CD4-positive, alpha-beta T cell treated with Interleukin-2 at 100 ng/mL for 4 hours (primary cell): ENCODE results near the gene RNF223.
A peak's percentile ranks its signal among the peaks of the same experiment; 100 is the strongest.
"Not testable (repeated sequence)": the region's sequence is repeated elsewhere in the genome, so short reads cannot be mapped to it uniquely, and the experiment has no call there.

Source experiments
- DNase-seq: peaks from one replicate; pipeline ENCODE4 v3.0.0-alpha.2; 2020; ENCODE audit warnings: low spot score

Gene RNF223

DNA sequence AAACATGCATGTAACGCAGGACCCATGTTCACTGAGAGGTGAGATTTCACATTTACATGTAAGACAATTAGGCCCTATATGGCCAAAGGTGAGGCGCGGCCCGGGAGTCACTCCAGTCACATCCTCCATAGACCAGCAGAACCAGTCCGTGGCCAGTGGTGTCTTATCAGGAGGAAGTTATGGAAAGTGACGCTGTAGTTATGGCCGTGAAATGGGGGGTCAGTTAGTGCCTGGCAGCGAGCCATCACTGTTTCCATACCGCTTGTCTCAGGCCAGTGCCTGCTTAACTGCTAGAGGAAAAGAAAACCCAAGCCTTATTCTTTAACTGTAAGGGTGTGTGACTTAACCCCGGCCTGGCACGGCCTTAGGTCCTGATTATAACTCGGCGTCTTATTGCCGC is 35.6 kb upstream of the RNF223 start:
- no peak for DNase-seq

DNA sequence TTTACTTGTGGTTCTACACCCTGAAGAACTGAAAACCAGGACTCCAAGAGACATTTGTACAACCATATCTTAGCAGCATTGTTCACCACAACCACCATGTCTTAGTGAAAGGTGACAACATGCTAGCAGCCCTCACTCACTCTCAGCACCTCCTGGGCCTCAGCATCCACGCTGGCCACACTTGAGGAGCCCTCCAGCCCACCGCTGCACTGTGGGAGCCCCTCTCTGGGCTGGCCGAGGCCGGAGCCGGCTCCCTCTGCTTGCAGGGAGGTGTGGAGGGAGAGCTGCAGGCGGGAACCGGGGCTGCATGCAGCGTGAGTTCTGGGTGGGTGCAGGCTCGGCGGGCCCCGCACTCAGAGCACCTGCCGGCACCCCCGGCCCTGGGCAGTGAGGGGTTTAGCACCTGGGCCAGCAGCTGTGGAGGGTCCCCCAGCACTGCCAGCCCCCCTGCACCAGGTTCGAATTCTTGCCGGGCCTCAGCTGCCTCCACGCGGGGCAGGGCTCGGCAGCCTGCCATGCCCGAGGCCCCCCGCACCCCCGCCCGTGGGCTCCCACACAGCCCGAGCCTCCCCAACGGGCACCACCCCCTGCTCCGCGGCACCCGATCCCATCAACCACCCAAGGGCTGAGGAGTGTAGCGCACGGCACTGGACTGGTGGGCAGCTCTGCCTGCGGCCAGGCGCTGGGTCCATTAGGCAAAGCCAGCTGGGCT is 32.6 kb upstream of the RNF223 start:
- DNase-seq, result no peak

DNA sequence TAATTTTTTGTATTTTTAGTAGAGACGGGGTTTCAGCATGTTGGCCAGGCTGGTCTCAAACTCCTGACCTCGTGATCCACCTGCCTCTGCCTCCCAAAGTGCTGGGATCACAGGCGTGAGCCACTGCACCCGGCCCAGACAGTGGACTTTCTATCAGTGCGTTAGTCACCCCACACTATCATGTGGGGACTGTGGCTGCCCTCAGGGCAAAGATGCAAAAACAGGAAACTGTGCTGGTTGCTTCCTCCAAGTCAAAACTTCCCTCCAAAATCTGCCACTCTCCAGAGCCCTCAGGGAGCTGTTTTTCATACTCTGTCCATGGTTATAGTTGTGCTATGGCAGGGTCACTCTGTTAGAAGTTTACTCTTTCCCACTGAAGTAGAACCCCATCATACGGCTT is 30.0 kb upstream of the RNF223 start:
- peak; percentile 33 for DNase-seq

DNA sequence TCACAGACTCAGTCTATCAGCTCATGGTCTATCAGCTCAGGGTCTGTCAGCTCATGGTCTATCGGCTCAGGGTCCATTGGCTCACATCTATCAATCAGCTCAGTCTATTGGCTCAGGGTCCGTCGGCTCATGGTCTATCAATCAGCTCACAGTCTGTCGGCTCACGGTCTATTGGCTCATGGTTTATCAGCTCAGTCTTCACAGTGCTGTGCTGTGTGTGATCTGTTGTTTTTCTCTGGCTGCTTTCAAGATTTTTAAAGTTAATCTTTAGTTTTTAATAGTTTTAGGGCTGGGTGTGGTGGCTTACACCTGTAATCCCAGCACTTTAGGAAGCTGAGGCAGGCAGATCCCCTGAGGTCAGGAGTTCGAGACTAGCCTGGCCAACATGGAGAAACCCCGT is 27.4 kb upstream of the RNF223 start:
- DNase-seq, result no peak

DNA sequence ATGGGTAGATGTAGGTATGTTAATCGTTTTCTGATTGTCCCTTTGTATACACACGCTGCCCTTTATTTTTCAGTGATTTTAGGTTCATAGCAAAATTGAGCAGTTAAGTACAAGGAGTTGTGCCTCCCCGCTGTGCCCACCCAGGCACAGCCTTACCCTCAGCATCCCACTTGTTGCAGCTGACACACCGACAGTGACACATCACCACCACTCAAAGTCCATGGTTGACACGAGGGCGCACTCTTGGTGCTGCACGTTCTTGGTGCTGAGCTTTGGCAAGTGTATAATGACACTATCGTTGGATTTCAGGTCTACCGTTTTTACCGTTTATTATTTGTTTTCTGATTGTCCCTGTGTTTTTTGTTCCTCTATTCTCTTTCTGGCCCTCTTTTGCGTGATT is 26.2 kb upstream of the RNF223 start:
- DNase-seq, result no peak

DNA sequence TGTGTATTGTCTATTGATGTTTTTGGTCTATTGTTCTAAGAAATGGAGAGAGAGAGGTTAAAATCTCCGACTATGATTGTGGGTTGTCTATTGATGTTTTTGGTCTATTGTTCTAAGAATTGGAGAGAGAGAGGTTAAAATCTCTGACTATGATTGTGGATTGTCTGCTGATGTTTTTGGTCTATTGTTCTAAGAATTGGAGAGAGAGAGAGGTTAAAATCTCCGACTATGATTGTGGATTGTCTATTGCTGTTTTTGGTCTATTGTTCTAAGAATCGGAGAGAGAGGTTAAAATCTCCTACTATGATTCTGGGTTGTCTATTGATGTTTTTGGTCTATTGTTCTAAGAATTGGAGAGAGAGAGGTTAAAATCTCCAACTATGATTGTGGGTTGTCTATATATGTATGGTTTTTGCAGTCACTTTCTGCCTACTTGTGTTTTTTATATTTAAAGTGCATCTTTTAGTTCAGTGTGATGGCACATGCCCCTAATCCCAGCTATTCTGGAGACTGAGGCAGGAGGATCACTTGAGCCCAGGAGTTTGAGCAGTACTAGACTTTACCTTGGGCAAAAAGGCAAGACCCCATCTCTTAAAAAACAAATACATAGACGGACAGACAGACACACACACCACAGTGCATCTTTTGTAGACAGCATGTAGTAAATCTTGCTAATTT is 25.5 kb upstream of the RNF223 start:
- peak; percentile 43 for DNase-seq

DNA sequence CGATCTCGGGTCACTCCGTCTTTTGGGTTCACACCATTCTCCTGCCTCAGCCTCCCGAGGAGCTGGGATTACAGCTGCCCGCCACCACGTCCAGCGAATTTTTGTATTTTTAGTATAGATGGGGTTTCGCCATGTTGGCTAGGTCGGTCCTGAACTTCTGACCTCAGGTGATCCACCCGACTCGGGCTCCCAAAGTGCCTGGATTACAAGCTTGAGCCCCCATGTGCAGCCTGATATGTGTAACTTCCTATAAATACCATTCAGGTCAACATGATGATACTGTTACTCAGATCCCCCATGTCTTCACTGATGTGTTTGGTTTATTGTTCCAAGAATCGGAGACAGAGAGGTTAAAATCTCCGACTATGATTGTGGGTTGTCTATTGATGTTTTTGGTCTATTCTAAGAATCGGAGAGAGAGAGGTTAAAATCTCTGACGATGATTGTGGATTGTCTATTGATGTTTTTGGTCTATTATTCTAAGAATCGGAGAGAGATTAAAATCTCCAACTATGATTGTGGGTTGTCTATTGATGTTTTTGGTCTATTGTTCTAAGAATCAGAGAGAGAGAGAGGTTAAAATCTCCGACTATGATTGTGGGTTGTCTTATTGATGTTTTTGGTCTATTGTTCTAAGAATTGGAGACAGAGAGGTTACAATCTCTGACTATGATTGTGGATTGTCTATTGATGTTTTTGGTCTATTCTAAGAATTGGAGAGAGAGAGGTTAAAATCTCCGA is 24.7 kb upstream of the RNF223 start:
- peak; percentile 54 for DNase-seq

DNA sequence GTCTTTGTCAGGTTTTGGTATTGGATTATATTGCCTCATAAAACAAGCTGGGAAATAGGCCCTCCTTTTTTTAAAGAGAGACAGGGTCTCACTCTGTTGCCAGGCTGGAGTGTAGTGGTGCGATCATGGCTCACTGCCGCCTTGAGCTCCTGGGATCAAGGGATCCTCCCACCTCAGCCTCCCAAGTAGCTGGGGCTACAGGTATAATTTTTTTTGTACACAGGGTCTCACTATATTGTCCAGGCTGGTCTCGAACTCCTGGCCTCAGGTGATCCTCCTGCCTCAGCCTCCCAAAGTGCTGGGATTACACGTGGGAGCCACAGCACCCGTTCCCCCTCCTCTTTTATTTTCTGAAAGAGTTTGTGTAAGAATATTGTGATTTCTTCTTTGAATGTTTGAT is 22.0 kb upstream of the RNF223 start:
- not testable (repeated sequence) for DNase-seq

DNA sequence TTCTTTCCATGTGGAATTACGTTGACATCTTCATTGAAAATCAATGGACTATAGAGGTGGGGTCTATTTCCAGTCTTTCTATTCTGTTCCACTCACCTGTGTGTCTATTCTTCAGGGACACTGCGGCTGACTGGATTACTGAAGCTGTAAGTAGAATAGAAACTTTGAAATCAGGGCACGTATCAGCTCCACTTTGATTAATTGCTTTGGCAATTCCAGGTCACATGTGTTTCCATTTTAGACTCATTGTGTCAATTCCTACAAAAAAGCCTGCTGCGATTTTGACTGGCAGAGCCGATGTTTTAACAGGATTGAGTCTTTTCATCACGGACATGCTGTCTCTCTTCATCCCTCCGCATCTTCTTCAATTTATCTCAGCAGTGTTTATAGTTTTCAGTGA is 20.9 kb upstream of the RNF223 start:
- DNase-seq, result no peak

DNA sequence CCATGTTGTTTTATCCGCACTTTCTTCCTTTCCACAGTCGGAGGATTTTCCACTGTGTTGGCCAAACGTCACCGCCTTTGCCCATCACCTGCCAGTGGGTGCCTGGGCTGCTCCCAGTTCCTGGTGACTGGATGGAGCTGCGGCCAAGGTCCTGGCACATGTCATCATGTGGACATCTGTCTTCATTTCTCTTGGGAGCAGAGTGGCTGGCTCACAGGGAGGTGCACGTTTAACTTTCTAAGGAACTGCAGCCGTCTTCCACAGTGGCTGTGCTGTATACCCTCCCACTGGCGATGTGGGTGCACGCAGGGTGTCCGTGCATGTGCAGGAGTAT is 19.5 kb upstream of the RNF223 start:
- no peak for DNase-seq

DNA sequence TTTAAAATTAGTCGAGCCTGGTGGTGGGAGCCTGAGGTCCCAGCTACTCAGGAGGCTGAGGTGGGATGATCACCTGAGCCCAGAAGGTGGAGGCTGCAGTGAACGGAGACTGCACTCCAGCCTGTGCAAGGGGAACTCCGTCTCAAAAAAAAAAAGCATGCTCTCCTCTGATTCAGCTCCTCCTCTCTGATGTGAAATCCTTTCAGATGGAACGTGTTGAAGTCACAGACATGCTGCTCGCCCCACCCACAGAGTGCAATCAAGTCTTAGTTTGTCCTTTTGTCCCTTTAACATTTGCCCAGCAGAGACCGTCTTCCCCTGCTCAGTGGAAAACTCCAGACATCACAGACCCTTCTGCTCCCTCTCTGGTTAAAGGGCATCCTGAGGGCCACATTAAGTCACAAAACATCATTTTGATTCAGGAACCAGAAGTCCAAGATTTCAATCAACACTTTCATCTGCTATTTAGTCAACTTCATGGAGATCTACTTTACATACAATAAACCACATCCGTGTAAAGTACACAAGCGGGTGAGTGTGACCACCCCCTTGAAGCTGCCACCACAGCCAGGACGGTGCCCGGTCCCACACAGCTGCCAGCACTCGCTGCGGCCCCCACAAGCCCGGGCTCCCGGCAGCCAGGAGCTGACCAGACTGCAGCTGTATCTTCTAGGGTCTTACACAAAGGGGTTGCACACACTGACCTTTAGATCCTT is 18.9 kb upstream of the RNF223 start:
- DNase-seq, result no peak

DNA sequence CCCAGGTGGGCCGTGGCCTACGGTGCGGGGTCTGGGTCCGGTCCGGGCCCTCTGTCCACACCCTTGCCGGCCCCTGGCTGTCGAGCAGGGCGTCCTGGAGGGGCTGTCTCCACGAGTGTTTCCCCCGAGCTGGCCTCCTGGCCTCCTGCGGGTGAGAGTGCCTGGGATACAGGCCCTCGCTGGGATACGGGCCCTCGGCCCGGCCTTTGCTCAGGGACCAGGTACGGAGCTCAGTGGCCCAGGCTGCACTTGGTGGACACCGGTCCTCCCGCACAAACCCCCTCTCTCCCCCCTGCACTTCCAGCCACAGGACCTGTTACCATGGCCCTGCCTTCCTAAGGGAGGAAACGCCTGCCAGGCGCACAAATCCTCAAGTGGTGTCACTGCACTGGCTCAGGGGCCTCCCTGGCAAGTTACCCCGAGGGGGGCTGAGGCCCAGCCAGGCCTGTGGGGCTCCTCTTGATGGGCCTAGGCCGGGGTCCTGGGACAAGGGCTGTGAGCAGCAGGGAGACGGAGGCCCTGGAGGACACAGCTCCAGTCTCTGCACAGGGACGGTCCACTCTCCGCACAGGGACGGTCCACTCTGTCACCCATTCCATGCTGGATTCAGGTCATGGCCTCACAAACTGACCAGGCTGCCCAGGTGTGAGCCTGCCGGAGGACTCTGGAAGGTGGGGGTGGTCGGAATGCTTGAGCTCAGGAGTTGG is 18.2 kb upstream of the RNF223 start:
- DNase-seq, result no peak

DNA sequence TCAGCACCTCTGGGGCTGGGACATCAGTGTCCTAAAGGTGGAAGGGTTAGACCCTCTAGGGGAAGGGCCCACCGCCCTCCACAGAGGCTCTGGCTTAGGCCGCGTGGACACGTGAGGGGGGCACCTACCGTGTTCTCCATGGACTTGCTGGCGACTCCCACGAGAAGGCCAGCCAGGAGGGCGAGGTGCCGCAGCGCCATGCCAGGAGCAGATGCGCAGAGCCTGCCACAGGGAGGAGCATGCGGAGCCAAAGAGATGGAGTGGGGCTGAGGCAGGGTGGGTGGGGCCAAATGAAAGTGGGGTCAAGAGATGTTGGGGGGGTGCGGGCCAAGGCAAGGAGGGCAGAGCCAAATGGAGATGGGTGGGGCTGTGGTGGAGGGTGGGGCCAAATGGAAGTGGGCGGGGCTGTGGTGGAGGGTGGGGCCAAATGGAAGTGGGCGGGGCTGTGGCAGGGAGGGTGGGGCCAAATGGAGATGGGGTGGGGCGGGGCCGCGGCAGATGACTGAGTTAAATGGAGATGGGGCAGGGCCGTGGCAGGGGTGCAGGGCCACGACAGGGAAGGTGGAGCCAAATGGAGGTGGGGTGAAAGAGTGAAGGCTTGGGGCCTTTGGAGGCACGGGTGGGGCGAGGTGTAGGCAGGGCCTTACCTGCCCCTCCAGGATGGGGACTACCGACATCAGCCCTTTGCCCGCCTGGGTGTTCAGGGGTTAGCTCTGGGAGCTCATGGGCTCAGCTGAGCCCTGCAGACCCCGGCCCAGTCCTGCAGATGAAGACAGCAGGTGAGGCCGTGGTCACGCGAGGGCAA is 17.4 kb upstream of the RNF223 start:
- no peak for DNase-seq

DNA sequence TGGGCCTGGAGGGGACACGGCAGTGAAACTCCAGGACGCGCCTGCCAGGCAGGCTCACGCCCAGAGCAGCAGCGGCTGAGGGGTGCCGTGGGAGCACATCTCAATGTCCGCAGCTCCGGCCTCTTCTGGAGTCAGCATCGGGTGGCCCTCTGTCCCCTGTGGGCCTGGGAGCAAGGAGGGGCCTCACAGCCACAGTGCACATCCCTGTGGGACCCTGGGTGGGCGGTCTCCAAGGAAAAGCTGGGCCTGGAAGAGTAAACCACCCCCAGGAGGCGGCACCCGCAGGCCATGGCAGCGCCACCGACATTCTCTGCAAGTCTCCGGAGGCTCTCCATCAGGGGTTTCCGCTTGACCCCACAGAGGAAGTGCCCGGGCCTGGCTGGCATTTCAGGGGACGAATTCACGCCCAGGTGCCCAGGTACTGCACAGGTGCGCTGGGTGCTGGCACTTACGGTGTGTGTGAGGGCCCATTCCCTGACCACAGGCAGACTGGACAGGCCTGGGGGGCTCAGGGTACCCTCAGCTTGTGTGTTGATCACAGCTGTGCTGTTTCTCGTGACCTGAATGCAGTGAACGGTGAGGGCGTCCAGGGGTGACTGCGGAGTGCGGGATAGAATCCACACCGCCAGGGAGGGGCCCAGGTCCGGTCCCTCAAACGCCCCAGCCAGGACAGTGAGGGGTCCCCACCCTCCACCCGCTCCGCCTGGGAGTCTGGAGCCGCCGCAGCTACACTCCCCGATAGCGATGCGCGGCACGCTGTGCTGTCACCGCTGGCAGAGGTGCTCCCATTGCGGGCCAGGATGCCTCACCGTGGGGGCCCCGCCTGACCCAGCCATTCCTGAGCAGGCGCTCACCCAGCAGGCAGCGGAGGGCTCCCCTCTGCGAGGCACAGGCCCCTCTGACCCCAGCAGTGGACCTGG is 16.6 kb upstream of the RNF223 start:
- DNase-seq, result no peak

DNA sequence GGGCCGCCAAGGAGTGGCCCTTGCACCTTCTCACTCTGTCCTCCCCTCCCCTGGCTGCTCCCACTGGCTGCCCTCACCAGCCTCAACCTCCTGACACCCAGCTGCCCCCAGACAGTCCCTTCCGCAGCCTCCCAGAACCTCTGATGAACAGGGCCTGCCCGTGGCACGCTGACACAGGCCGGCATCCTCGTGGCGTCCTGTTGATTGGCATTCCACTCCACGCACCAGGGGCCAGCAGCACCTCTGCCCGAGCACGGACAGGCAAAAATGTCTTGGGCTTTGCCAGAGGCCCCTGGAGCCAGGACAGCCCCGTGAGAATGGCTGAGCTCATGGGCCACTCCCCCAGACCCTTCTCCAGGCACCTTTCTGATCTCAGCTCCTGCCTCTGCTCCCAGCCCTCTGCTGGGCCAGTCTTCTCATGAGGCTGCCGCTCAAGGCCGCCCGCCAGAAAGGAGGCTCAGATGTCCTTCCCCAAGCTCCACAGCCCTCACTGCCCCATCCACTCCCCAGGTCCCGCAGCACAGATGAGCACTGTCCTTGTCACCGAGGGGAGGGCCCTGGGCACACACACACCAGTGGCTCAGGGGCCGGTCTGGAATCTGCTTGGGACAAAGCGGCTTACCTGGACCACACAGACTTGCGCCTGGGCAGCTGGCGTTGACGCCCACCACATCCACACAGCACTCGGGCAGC is 15.8 kb upstream of the RNF223 start:
- no peak for DNase-seq

DNA sequence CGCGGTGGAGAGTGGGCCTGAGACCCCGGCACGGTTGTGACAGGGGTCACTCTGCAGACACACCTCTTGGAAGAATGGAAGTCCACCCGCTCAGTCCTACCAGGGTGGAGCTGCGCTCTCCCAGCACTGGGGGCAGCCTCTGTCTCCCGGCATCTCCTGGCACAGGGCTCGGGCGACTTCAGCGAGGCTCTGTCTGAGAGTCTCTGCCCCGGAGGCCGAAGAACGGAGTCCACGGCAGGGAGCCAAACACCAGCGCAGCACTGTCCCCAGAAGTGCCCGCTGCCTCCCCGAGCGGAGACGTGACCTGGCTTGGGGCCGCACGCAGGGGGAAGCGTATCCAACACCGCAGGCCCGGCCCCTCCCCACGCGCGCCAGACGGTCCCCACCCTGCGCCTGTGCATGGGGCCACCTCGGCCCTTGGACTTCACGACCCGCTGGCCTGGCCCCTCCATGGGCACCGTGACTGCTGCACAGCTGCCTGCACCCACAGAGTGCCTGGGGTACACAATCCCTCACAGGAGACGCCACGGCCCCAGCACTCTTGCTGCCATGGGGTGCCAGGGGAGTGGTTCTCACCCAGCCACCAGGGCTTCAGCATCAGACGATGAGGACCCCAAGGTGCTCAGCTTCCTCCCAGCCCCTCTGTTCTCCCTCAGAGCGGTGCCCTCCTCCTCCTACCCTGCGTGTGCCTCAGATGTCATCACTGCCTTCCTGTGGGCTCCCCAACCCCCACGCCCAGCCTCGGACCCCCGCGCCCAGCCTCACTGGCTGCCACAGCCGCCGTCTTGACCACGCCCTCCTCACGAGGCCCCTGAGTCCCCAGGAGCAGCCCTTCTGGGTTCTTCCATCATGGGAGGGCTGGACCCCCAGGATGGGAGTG is 14.9 kb upstream of the RNF223 start:
- DNase-seq, result no peak

DNA sequence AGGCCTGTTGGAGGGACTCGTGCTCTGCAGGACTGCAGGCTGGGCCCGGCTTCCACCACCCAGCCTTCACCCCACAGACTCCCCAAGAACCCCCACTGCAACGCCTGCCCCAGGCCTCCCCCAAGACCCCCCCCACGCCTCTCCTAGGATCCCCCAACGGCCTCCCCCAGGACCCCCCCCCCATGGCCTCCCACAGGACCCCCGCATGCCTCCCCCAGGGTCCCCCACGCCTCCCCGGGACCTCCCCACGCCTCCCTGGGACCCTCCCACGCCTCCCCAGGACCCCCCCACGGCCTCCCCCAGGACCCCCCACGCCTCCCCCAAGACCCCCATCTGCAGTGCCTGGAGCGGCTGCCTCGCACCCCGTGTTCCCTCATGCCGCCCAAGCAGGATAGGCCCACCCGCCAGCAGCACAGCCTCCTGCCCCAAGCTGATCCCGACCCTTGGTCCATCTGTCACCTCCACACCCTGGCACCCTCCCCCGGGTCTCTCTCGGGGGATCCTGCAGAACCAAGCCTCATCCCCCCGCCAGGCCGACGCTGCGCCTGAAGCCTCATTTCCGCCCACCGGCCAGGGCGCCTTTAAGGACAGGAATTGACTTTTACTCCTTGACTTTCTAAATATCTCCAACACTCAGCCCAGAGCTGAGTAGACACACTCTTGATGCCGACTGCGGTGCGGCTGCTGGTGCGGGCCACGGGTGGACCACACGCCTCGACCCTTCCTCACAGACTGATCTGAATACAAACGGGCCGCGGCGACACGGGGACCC is 14.1 kb upstream of the RNF223 start:
- no peak for DNase-seq
